GM23338 (cell line): Measurements from ENCODE around the gene USP3. TPM values are rescaled to one million over a fixed set of nuclear protein-coding genes. Genes with fewer than 3 reads are reported as not detected.

ENCODE experiments used
- ATAC-seq: fragments of 200-7000 bp; cut with Tn5 transposase; 3 replicates; pipeline ENCODE4 v1.9.1; 2020
- DNase-seq: peaks from one replicate; pipeline ENCODE4 v3.0.0-alpha.2; 2015; ENCODE audit warnings: low spot score
- H2AFZ ChIP-seq: fragments of 200-600 bp; sonication (generic); 2 replicates; pipeline ENCODE4 v1.8.0; 2016; ENCODE audit warnings: antibody characterized with exemption, mild to moderate bottlenecking, moderate library complexity
- H3F3A ChIP-seq: fragments of 200-600 bp; sonication (generic); replicated peaks from 2 replicates; pipeline ENCODE4 v1.8.0; 2017; ENCODE audit warnings: antibody characterized with exemption, mixed run types, low read depth
- H3K27ac ChIP-seq: fragments of 200-600 bp; sonication (generic); 2 replicates; pipeline ENCODE4 v1.6.1; 2016; ENCODE audit warnings: low read depth
- H3K27me3 ChIP-seq: fragments of 200-600 bp; sonication (generic); 2 replicates; pipeline ENCODE4 v1.8.0; 2016; ENCODE audit warnings: mild to moderate bottlenecking, mixed run types, moderate library complexity; ENCODE audit not compliant: insufficient read depth
- H3K36me3 ChIP-seq: fragments of 200-600 bp; sonication (generic); 2 replicates; pipeline ENCODE4 v1.8.0; 2016; ENCODE audit warnings: mild to moderate bottlenecking; ENCODE audit not compliant: insufficient read depth
- H3K4me1 ChIP-seq: fragments of 200-600 bp; sonication (generic); 2 replicates; pipeline ENCODE4 v1.8.0; 2016; ENCODE audit warnings: mild to moderate bottlenecking, moderate library complexity; ENCODE audit not compliant: insufficient read depth
- H3K4me2 ChIP-seq: fragments of 200-600 bp; sonication (generic); 2 replicates; pipeline ENCODE4 v1.7.1; 2017; ENCODE audit warnings: mixed run types
- H3K4me3 ChIP-seq: fragments of 200-600 bp; sonication (generic); 2 replicates; pipeline ENCODE4 v1.6.1; 2016; ENCODE audit warnings: mixed run types
- H3K79me2 ChIP-seq: fragments of 200-600 bp; sonication (generic); replicated peaks from 2 replicates; pipeline ENCODE4 v1.8.0; 2017; ENCODE audit warnings: mild to moderate bottlenecking; ENCODE audit not compliant: insufficient read depth
- H3K9me2 ChIP-seq: fragments of 200-600 bp; sonication (generic); 2 replicates; pipeline ENCODE4 v1.8.0; 2017; ENCODE audit not compliant: insufficient read depth
- H4K20me1 ChIP-seq: fragments of 200-600 bp; sonication (generic); replicated peaks from 2 replicates; pipeline ENCODE4 v1.8.0; 2017; ENCODE audit warnings: mild to moderate bottlenecking; ENCODE audit not compliant: insufficient read depth
- H3K27ac Mint-ChIP-seq: 2 replicates; pipeline ENCODE4 v1.8.0; 2020; ENCODE audit warnings: inconsistent platforms, mild to moderate bottlenecking, moderate library complexity, mixed read lengths
- H3K27me3 Mint-ChIP-seq: 3 replicates; pipeline ENCODE4 v1.8.0; 2022; ENCODE audit warnings: low read depth, mild to moderate bottlenecking, moderate library complexity, mixed read lengths, inconsistent platforms; ENCODE audit not compliant: insufficient read depth, poor library complexity
- H3K36me3 Mint-ChIP-seq: 3 replicates; pipeline ENCODE4 v1.8.0; 2021; ENCODE audit warnings: low read depth, mild to moderate bottlenecking, inconsistent platforms, moderate library complexity, mixed read lengths
- H3K4me1 Mint-ChIP-seq: 3 replicates; pipeline ENCODE4 v1.8.0; 2020; ENCODE audit warnings: mild to moderate bottlenecking, inconsistent platforms, mixed read lengths
- H3K4me3 Mint-ChIP-seq: 3 replicates; pipeline ENCODE4 v1.8.0; 2021; ENCODE audit warnings: moderate library complexity, mild to moderate bottlenecking, inconsistent platforms, mixed read lengths
- H3K9me3 Mint-ChIP-seq: 3 replicates; pipeline ENCODE4 v1.8.0; 2020; ENCODE audit warnings: moderate library complexity, mild to moderate bottlenecking, inconsistent platforms, mixed read lengths
- CREB1 ChIP-seq: fragments of 250-450 bp; sonication (Bioruptor Pico); IDR thresholded peaks from 2 replicates; pipeline ENCODE4 v1.5.0; 2020; ENCODE audit warnings: low read depth, mild to moderate bottlenecking, moderate library complexity
- ETS1 ChIP-seq: IDR thresholded peaks from 2 replicates; pipeline ENCODE4 v1.6.1; 2016; ENCODE audit warnings: antibody characterized with exemption
- EZH2 ChIP-seq: fragments of 200-600 bp; sonication (generic); IDR thresholded peaks from one replicate; pipeline ENCODE4 v1.8.0; 2017; ENCODE audit warnings: antibody characterized with exemption, mild to moderate bottlenecking, low read depth; ENCODE audit not compliant: unreplicated experiment
- JUNB ChIP-seq: IDR thresholded peaks from one replicate; pipeline ENCODE4 v1.6.1; 2016; ENCODE audit warnings: antibody characterized with exemption; ENCODE audit not compliant: unreplicated experiment
- ZNF114 ChIP-seq: fragments of 250-450 bp; sonication (Bioruptor Pico); IDR thresholded peaks from 2 replicates; pipeline ENCODE4 v1.5.0; 2020; ENCODE audit warnings: mild to moderate bottlenecking, moderate library complexity
- polyA plus RNA-seq: library from polyadenylated mRNA; unstranded; fragments of >200 nt; fragmentation: Nextera tagmentation; extraction: Ambion mirVana; gene quantifications from 2 replicates; pipeline ENCODE4 v1.2.1, GENCODE V29; 2016
- total RNA-seq: library from RNA; depleted of rRNA; stranded (reverse); fragments of >200 nt; shearing (Covaris generic); gene quantifications from 2 replicates; pipeline ENCODE4 v1.2.3, GENCODE V29; 2014
- TF ChIP-seq, protein P1 (sequence below): IDR thresholded peaks from one replicate; pipeline ENCODE4 v1.6.1; 2018; ENCODE audit warnings: antibody characterized with exemption; ENCODE audit not compliant: unreplicated experiment

USP3 gene
- total and polyA plus RNA-seq, 2 experiments from 2014 or later, result 9.7 to 9.9 TPM

- Mint-ChIP-seq H3K27me3 (peaks cover 67% of the 10 kb centered on the region), H3K4me1 (peaks cover 48% of the 10 kb centered on the region), H3K4me3 (peak overlapping the region; percentile 78), H3K36me3 (no peaks in the 10 kb centered on the region; the same call in 2 of the 3 replicates), H3K27ac (no peak overlapping the region), H3K9me3 (no peaks in the 10 kb centered on the region)
- Histone ChIP-seq H2AFZ (no peak overlapping the region), H4K20me1 (peaks cover 24% of the 10 kb centered on the region), H3K9me2 (no peaks in the 10 kb centered on the region), H3K27ac (no peak overlapping the region), H3K27me3 (peaks cover 96% of the 10 kb centered on the region), H3F3A (peaks cover 14% of the 10 kb centered on the region), H3K4me1 (peaks cover 49% of the 10 kb centered on the region), H3K79me2 (no peaks in the 10 kb centered on the region; the same call in 1 of the 2 replicates), H3K4me2 (peak overlapping the region; percentile 97), H3K36me3 (no peaks in the 10 kb centered on the region; the same call in 1 of the 2 replicates), H3K4me3 (peak overlapping the region; percentile 76)
- peak; percentile 29 for TF ChIP-seq EZH2
- no peak for TF ChIP-seq ETS1
- TF ChIP-seq, protein P1, sequence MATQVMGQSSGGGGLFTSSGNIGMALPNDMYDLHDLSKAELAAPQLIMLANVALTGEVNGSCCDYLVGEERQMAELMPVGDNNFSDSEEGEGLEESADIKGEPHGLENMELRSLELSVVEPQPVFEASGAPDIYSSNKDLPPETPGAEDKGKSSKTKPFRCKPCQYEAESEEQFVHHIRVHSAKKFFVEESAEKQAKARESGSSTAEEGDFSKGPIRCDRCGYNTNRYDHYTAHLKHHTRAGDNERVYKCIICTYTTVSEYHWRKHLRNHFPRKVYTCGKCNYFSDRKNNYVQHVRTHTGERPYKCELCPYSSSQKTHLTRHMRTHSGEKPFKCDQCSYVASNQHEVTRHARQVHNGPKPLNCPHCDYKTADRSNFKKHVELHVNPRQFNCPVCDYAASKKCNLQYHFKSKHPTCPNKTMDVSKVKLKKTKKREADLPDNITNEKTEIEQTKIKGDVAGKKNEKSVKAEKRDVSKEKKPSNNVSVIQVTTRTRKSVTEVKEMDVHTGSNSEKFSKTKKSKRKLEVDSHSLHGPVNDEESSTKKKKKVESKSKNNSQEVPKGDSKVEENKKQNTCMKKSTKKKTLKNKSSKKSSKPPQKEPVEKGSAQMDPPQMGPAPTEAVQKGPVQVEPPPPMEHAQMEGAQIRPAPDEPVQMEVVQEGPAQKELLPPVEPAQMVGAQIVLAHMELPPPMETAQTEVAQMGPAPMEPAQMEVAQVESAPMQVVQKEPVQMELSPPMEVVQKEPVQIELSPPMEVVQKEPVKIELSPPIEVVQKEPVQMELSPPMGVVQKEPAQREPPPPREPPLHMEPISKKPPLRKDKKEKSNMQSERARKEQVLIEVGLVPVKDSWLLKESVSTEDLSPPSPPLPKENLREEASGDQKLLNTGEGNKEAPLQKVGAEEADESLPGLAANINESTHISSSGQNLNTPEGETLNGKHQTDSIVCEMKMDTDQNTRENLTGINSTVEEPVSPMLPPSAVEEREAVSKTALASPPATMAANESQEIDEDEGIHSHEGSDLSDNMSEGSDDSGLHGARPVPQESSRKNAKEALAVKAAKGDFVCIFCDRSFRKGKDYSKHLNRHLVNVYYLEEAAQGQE, result no peak
- ATAC-seq, result no peak
- DNase-seq, result no peak
These were observed 2.1 kb upstream of the USP3 start for GRCh38 chr15:63502137-63502766.

GRCh38 chr15:63502843-63503738 is 1.3 kb upstream of the USP3 start:
- H3K4me2 ChIP-seq, result peak overlapping the region; percentile 97
- DNase-seq (peak; percentile 85), ATAC-seq (peak; percentile 17)
- peaks cover 52% of the 10 kb centered on the region for H3K4me1 Mint-ChIP-seq
- H4K20me1 ChIP-seq, result peaks cover 32% of the 10 kb centered on the region
- H2AFZ ChIP-seq, result no peak overlapping the region; the same call in 1 of the 2 replicates
- peaks cover 14% of the 10 kb centered on the region for H3F3A ChIP-seq
- no peak overlapping the region for H3K27ac ChIP-seq
- H3K27me3 ChIP-seq, result peaks cover 96% of the 10 kb centered on the region
- no peaks in the 10 kb centered on the region for H3K9me3 Mint-ChIP-seq
- peaks cover 70% of the 10 kb centered on the region for H3K27me3 Mint-ChIP-seq
- peaks cover 49% of the 10 kb centered on the region for H3K4me1 ChIP-seq
- H3K79me2 ChIP-seq, result no peaks in the 10 kb centered on the region; the same call in 1 of the 2 replicates
- no peaks in the 10 kb centered on the region for H3K9me2 ChIP-seq
- H3K4me3 ChIP-seq, result peak overlapping the region; percentile 76
- no peaks in the 10 kb centered on the region; the same call in 2 of the 3 replicates for H3K36me3 Mint-ChIP-seq
- H3K4me3 Mint-ChIP-seq, result peak overlapping the region; percentile 78
- H3K27ac Mint-ChIP-seq, result no peak overlapping the region
- no peaks in the 10 kb centered on the region; the same call in 1 of the 2 replicates for H3K36me3 ChIP-seq
- 0 out of 2 replicates have a peak, but pooled peaks have one; percentile 3 for TF ChIP-seq ETS1
- TF ChIP-seq CREB1 (CRISPR knock-in tag), result no peak; the same call in 1 of the 2 replicates
- TF ChIP-seq JUNB, result no peak
- no peak for TF ChIP-seq ZNF114 (CRISPR knock-in tag)
